Upper lobe of left lung (tissue), 4 donors: Measurements from ENCODE around the gene COPRS.

Source experiments
- POLR2A ChIP-seq, 4 donors: fragments of 450-650 bp; IDR thresholded peaks; one replicate each; pipeline ENCODE4 v1.5.1; 2016 to 2017; ENCODE audit warnings: antibody characterized with exemption in 4 of 4, mild to moderate bottlenecking in 2 of 4
- TF ChIP-seq, protein P1 (sequence below), 6 experiments: fragments of 450-650 bp in 4 of 6; fragments of 200-600 bp in 2 of 6; sonication (generic) in 2 of 6; IDR thresholded peaks; one replicate each; pipeline ENCODE4 v1.5.1; 2016 to 2019; ENCODE audit warnings: antibody characterized with exemption in 6 of 6

GRCh38 chr17:31808521-31809050 is 50.5 kb downstream of the COPRS start:
- TF ChIP-seq, protein P1, sequence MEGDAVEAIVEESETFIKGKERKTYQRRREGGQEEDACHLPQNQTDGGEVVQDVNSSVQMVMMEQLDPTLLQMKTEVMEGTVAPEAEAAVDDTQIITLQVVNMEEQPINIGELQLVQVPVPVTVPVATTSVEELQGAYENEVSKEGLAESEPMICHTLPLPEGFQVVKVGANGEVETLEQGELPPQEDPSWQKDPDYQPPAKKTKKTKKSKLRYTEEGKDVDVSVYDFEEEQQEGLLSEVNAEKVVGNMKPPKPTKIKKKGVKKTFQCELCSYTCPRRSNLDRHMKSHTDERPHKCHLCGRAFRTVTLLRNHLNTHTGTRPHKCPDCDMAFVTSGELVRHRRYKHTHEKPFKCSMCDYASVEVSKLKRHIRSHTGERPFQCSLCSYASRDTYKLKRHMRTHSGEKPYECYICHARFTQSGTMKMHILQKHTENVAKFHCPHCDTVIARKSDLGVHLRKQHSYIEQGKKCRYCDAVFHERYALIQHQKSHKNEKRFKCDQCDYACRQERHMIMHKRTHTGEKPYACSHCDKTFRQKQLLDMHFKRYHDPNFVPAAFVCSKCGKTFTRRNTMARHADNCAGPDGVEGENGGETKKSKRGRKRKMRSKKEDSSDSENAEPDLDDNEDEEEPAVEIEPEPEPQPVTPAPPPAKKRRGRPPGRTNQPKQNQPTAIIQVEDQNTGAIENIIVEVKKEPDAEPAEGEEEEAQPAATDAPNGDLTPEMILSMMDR (IDR thresholded peaks at IDR 0.05) = no peak
- TF ChIP-seq POLR2A (IDR thresholded peaks at IDR 0.05) = no peak
